ENCODE results near the gene KIAA2012.

The KIAA2012 gene

DNA sequence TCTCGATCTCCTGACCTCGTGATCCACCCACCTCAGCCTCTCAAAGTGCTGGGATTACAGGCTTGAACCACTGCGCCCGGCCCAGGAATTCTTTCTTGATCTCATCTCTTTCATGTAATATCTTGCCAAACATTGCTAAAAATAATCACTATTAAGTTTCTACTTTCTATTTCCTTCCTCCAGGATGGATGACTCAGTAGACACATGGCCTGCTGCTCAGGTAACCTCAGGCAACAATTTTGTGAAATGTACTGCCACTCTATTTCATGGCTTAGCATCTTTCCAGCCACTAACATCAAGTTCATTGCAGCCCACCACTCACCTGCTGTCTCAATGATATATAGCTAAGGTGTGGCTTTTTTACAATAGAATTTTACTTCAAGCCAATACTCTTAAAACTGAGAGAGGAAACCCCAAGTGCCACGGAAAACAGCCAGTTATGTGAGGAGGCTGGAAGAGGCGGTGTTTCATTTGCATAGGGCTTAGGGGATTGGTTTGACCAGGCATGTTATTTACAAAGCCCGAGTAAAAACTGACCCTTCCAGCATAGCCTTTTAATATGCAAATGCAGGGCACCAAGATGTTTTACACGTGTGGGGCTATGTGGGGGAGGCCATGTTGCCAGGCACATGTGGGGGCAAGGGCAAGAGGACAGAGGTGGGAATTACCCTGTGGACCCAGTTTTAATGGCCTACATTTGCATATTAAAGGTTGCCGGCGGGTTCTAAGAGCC, 176.6 kb downstream of the KIAA2012 start:
- H3K9me3 ChIP-seq (ENCODE audit: control insufficient read depth, low read length): no peaks in the 10 kb centered on the region
- H3K4me3 ChIP-seq (ENCODE audit: insufficient read depth, low read depth, low read length, poor library complexity, severe bottlenecking): no peak overlapping the region
- H3K27ac ChIP-seq (ENCODE audit: insufficient read depth, low read length, poor library complexity, severe bottlenecking): no peak overlapping the region
- H3K4me1 ChIP-seq (ENCODE audit: control insufficient read depth, insufficient read depth, low read length, poor library complexity, severe bottlenecking): no peaks in the 10 kb centered on the region
- H3K27me3 ChIP-seq (replicated peaks; ENCODE audit: control insufficient read depth, insufficient read depth, low read length, poor library complexity, severe bottlenecking): no peaks in the 10 kb centered on the region
- H3K36me3 ChIP-seq (ENCODE audit: control insufficient read depth, insufficient read depth, low read length): no peaks in the 10 kb centered on the region
- no peak for DNase-seq

DNA sequence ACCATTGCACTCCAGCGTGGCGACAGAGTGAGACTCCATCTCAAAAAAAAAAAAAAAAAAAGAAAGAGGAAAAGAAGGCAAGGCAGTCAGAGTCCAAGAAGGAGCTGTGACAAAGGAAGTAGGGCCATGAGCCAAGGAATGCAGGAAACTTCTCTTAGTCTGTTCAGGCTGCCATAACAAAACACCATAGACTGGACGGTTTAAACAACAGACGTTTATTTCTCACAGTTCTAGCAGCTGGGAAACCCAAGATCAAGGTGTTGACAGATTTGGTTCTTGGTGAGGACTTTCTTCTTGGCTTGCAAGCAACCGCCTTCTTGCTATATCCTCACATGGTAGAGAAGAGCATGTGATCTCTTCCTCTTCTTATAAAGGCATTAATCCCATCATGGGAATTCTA, 178.4 kb downstream of the KIAA2012 start:
- H3K4me1 ChIP-seq (ENCODE audit: control insufficient read depth, insufficient read depth, low read length, poor library complexity, severe bottlenecking): no peaks in the 10 kb centered on the region
- no peak overlapping the region for H3K4me3 ChIP-seq (ENCODE audit: insufficient read depth, low read depth, low read length, poor library complexity, severe bottlenecking)
- no peak for DNase-seq
- no peaks in the 10 kb centered on the region for H3K36me3 ChIP-seq (ENCODE audit: control insufficient read depth, insufficient read depth, low read length)
- no peaks in the 10 kb centered on the region for H3K27me3 ChIP-seq (replicated peaks; ENCODE audit: control insufficient read depth, insufficient read depth, low read length, poor library complexity, severe bottlenecking)
- no peaks in the 10 kb centered on the region for H3K9me3 ChIP-seq (ENCODE audit: control insufficient read depth, low read length)
- no peak overlapping the region for H3K27ac ChIP-seq (ENCODE audit: insufficient read depth, low read length, poor library complexity, severe bottlenecking)

Data from effector memory CD4-positive, alpha-beta T cell (primary cell).